ENCODE measurements around the gene TMEM91. TPM values are rescaled to one million over a fixed set of nuclear protein-coding genes. Genes with fewer than 3 reads are reported as not detected.

The TMEM91 gene
- total RNA-seq, 2 experiments from 2014 or later = 10.7 to 12.7 TPM

GRCh38 chr19:41327576-41328156 is 48.7 kb upstream of the TMEM91 start:
- Histone ChIP-seq H2AFZ (ENCODE audit: low read length) (no peak overlapping the region; the same call in 1 of the 2 replicates), H3K79me2 (ENCODE audit: insufficient read depth, low read depth, low read length) (no peaks in the 10 kb centered on the region), H3K9me2 (ENCODE audit: insufficient read depth, low read length) (no peaks in the 10 kb centered on the region), H3K4me2 (ENCODE audit: low read length) (peak overlapping the region; percentile 88), H4K20me1 (ENCODE audit: insufficient read depth, low read length) (no peaks in the 10 kb centered on the region), H3K4me3 (ENCODE audit: low read depth, low read length, poor library complexity, severe bottlenecking) (peak overlapping the region; percentile 61), H3K36me3 (ENCODE audit: insufficient read depth, low read length) (peaks cover 55% of the 10 kb centered on the region), H3K27ac (ENCODE audit: low read depth, low read length, poor library complexity, severe bottlenecking) (peak overlapping the region; percentile 79), H3K4me1 (ENCODE audit: insufficient read depth, low read length, poor library complexity, severe bottlenecking) (peaks cover 53% of the 10 kb centered on the region), H3K9me3 (ENCODE audit: low read length) (no peaks in the 10 kb centered on the region)
- no peak for TF ChIP-seq EZH2phosphoT487 (IDR thresholded peaks at IDR 0.05; ENCODE audit: borderline replicate concordance, low read depth, low read length)
- TF ChIP-seq, protein P1, sequence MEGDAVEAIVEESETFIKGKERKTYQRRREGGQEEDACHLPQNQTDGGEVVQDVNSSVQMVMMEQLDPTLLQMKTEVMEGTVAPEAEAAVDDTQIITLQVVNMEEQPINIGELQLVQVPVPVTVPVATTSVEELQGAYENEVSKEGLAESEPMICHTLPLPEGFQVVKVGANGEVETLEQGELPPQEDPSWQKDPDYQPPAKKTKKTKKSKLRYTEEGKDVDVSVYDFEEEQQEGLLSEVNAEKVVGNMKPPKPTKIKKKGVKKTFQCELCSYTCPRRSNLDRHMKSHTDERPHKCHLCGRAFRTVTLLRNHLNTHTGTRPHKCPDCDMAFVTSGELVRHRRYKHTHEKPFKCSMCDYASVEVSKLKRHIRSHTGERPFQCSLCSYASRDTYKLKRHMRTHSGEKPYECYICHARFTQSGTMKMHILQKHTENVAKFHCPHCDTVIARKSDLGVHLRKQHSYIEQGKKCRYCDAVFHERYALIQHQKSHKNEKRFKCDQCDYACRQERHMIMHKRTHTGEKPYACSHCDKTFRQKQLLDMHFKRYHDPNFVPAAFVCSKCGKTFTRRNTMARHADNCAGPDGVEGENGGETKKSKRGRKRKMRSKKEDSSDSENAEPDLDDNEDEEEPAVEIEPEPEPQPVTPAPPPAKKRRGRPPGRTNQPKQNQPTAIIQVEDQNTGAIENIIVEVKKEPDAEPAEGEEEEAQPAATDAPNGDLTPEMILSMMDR (conservative IDR thresholded peaks at IDR 0.05; ENCODE audit: low read length) = no peak
- DNase-seq (ENCODE audit: low spot score) = peak; percentile 80
- intact Hi-C loops (cut with micrococcal nuclease; ENCODE audit: unreplicated experiment) = loop anchor here (1.0 to 2.0 kb wide), 3 partner anchors 17 to 63 kb away; partner anchors contain the start of genes CCDC97 and HNRNPUL1
- POLR2A ChIA-PET = interaction anchor here (1.1 to 1.2 kb wide), 3 partner anchors 25 to 111 kb away, joined by 3 to 4 read pairs (median 4); no protein-coding TSS in a partner anchor
- BruUV-seq (replicated peaks) = no TSS peak
- CTCF ChIA-PET (ENCODE audit: unreplicated experiment) = interaction anchor here (0.7 kb wide), 1 partner anchor 25 kb away, joined by 4 read pairs; no protein-coding TSS in a partner anchor

- H2AFZ ChIP-seq (ENCODE audit: low read length) = no peak overlapping the region; the same call in 1 of the 2 replicates
- TF ChIP-seq EZH2phosphoT487 (IDR thresholded peaks at IDR 0.05; ENCODE audit: borderline replicate concordance, low read depth, low read length) = no peak
- TF ChIP-seq, protein P1 (conservative IDR thresholded peaks at IDR 0.05; ENCODE audit: low read length) = no peak
- peak overlapping the region; percentile 88 for H3K4me2 ChIP-seq (ENCODE audit: low read length)
- peak overlapping the region; percentile 79 for H3K27ac ChIP-seq (ENCODE audit: low read depth, low read length, poor library complexity, severe bottlenecking)
- H3K9me3 ChIP-seq (ENCODE audit: low read length) = no peaks in the 10 kb centered on the region
- DNase-seq (ENCODE audit: low spot score) = no peak
- intact Hi-C loops (cut with micrococcal nuclease; ENCODE audit: unreplicated experiment) = no loop called here
- BruUV-seq (replicated peaks) = no TSS peak
- H3K36me3 ChIP-seq (ENCODE audit: insufficient read depth, low read length) = peaks cover 57% of the 10 kb centered on the region
- peak overlapping the region; percentile 61 for H3K4me3 ChIP-seq (ENCODE audit: low read depth, low read length, poor library complexity, severe bottlenecking)
- H4K20me1 ChIP-seq (ENCODE audit: insufficient read depth, low read length) = no peaks in the 10 kb centered on the region
- H3K9me2 ChIP-seq (ENCODE audit: insufficient read depth, low read length) = no peaks in the 10 kb centered on the region
- no peaks in the 10 kb centered on the region for H3K79me2 ChIP-seq (ENCODE audit: insufficient read depth, low read depth, low read length)
- POLR2A ChIA-PET = interaction anchor here (1.1 kb wide), 1 partner anchor 111 kb away, joined by 3 read pairs; no protein-coding TSS in a partner anchor
- CTCF ChIA-PET (ENCODE audit: unreplicated experiment) = interaction anchor here (0.6 kb wide), 1 partner anchor 60 kb away, joined by 5 read pairs; no protein-coding TSS in a partner anchor
- peaks cover 53% of the 10 kb centered on the region for H3K4me1 ChIP-seq (ENCODE audit: insufficient read depth, low read length, poor library complexity, severe bottlenecking)
Observed at GRCh38 chr19:41328157-41328841, 48.0 kb upstream of the TMEM91 start.
